Islet of Langerhans (tissue), 1 donor: ENCODE results near the gene LMLN.
"Not testable (repeated sequence)": the region's sequence is repeated elsewhere in the genome, so short reads cannot be mapped to it uniquely, and the experiment has no call there.

Source experiments
- FAIRE-seq: peaks from one replicate; lab custom pipeline; 2011; peaks lifted over from hg19 to GRCh38; lab: Jason Lieb, UNC

The LMLN gene

DNA sequence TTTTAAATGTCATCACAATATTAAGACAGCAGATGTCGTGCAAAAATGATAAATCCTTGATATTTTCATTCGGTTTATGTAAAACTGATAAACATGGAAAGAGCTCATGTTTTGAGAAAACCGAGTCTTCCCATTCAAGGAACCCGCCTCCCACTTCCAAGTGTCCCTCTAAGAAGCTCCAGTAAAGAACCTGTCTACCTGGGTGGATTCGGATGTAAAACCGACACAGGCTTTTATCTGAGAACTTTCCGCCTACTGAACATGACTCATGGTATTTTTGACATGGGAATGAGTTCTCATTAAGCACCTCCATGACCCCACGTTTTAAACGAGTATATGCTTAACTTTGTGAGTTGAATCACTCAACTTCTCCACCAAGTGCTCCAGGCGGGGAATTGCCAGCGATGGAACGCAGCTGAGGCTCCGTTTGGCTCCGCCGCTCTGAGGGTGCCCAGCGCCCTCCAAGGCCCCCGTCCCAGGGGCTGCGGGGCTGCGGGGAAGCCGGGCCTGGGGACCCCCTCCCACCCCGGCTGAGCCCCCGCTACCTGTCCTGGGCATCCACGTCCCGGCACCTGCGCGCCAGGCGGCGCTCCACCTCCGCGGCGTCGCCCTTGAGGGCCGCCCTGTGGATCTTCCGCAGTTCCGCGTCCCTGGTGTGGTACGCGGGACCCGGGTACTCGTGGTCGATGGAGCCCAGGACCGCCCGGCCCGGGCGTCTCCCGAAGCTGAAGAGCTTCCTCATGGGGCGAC lies 119.9 kb downstream of the LMLN start:
- FAIRE-seq, result no peak

- no peak for FAIRE-seq
Measured at GRCh38 chr3:198080521-198081384, 120.7 kb downstream of the LMLN start.

GRCh38 chr3:198081421-198081844 lies 121.4 kb downstream of the LMLN start:
- FAIRE-seq, result no peak

DNA sequence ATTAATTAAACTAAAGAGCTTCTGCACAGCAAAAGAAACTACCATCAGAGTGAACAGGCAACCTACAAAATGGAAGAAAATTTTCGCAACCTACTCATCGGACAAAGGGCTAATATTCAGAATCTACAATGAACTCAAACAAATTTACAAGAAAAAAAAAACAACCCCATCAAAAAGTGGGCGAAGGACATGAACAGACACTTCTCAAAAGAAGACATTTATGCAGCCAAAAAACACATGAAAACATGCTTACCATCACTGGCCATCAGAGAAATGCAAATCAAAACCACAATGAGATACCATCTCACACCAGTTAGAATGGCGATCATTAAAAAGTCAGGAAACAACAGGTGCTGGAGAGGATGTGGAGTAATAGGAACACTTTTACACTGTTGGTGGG lies 122.2 kb downstream of the LMLN start:
- not testable (repeated sequence) for FAIRE-seq

- no peak for FAIRE-seq
Measured at GRCh38 chr3:198088421-198088955, 128.5 kb downstream of the LMLN start.

- no peak for FAIRE-seq
Measured at GRCh38 chr3:198090795-198091332, 130.8 kb downstream of the LMLN start.

GRCh38 chr3:198092276-198092675 lies 132.3 kb downstream of the LMLN start:
- no peak for FAIRE-seq

GRCh38 chr3:198093112-198093679 lies 133.2 kb downstream of the LMLN start:
- no peak for FAIRE-seq
